ENCODE data around the gene NDEL1.

Gene NDEL1

GRCh38 chr17:8480011-8480976 lies 44.6 kb downstream of the NDEL1 start:
- DNase-seq = no peak

- no peak for DNase-seq
Measured at GRCh38 chr17:8481089-8481488, 45.4 kb downstream of the NDEL1 start.

GRCh38 chr17:8481703-8482102 lies 46.0 kb downstream of the NDEL1 start:
- DNase-seq = no peak

GRCh38 chr17:8482546-8482945 lies 46.9 kb downstream of the NDEL1 start:
- DNase-seq = no peak

GRCh38 chr17:8484465-8484864 lies 48.8 kb downstream of the NDEL1 start:
- DNase-seq = no peak

- DNase-seq = no peak
Measured at GRCh38 chr17:8485491-8485890, 49.8 kb downstream of the NDEL1 start.

GRCh38 chr17:8487130-8487645 lies 51.5 kb downstream of the NDEL1 start:
- no peak for DNase-seq

GRCh38 chr17:8487743-8488142 lies 52.1 kb downstream of the NDEL1 start:
- DNase-seq = no peak

- DNase-seq = no peak
Measured at GRCh38 chr17:8488491-8488890, 52.8 kb downstream of the NDEL1 start.

- DNase-seq = no peak
Measured at GRCh38 chr17:8488901-8489300, 53.2 kb downstream of the NDEL1 start.

- no peak for DNase-seq
Measured at GRCh38 chr17:8489841-8490240, 54.2 kb downstream of the NDEL1 start.

GRCh38 chr17:8490256-8491023 lies 54.8 kb downstream of the NDEL1 start:
- DNase-seq = no peak

GRCh38 chr17:8492121-8492520 lies 56.4 kb downstream of the NDEL1 start:
- no peak for DNase-seq

- no peak for DNase-seq
Measured at GRCh38 chr17:8494021-8494420, 58.3 kb downstream of the NDEL1 start.

- DNase-seq = no peak
Measured at GRCh38 chr17:8494506-8495111, 58.9 kb downstream of the NDEL1 start.

GRCh38 chr17:8496081-8496480 lies 60.4 kb downstream of the NDEL1 start:
- DNase-seq = no peak

GRCh38 chr17:8499171-8499570 lies 63.5 kb downstream of the NDEL1 start:
- DNase-seq = no peak

GRCh38 chr17:8499614-8500013 lies 63.9 kb downstream of the NDEL1 start:
- DNase-seq = no peak

- no peak for DNase-seq
Measured at GRCh38 chr17:8500609-8501008, 64.9 kb downstream of the NDEL1 start.

GRCh38 chr17:8502126-8502525 lies 66.4 kb downstream of the NDEL1 start:
- no peak for DNase-seq

- DNase-seq = no peak
Measured at GRCh38 chr17:8503368-8503767, 67.7 kb downstream of the NDEL1 start.

- no peak for DNase-seq
Measured at GRCh38 chr17:8503807-8504206, 68.1 kb downstream of the NDEL1 start.

GRCh38 chr17:8504460-8505207 lies 69.0 kb downstream of the NDEL1 start:
- DNase-seq = no peak

Measured in stimulated activated CD4-positive, alpha-beta T cell treated with anti-CD3 and anti-CD28 coated beads, Interleukin-12 subunit alpha, Interleukin-12 subunit beta, amount 100 ng/mL, for 4 hours (primary cell).